GM18526 (cell line): ENCODE results near the gene DLGAP5.
A peak's percentile ranks its signal among the peaks of the same experiment; 100 is the strongest.

Experiments used
- POLR2A ChIP-seq: IDR thresholded peaks from 3 replicates; pipeline ENCODE4 v1.6.1; 2011; ENCODE audit not compliant: insufficient read length; ENCODE audit errors: extremely low read depth

Gene DLGAP5, protein sequence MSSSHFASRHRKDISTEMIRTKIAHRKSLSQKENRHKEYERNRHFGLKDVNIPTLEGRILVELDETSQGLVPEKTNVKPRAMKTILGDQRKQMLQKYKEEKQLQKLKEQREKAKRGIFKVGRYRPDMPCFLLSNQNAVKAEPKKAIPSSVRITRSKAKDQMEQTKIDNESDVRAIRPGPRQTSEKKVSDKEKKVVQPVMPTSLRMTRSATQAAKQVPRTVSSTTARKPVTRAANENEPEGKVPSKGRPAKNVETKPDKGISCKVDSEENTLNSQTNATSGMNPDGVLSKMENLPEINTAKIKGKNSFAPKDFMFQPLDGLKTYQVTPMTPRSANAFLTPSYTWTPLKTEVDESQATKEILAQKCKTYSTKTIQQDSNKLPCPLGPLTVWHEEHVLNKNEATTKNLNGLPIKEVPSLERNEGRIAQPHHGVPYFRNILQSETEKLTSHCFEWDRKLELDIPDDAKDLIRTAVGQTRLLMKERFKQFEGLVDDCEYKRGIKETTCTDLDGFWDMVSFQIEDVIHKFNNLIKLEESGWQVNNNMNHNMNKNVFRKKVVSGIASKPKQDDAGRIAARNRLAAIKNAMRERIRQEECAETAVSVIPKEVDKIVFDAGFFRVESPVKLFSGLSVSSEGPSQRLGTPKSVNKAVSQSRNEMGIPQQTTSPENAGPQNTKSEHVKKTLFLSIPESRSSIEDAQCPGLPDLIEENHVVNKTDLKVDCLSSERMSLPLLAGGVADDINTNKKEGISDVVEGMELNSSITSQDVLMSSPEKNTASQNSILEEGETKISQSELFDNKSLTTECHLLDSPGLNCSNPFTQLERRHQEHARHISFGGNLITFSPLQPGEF

DNA sequence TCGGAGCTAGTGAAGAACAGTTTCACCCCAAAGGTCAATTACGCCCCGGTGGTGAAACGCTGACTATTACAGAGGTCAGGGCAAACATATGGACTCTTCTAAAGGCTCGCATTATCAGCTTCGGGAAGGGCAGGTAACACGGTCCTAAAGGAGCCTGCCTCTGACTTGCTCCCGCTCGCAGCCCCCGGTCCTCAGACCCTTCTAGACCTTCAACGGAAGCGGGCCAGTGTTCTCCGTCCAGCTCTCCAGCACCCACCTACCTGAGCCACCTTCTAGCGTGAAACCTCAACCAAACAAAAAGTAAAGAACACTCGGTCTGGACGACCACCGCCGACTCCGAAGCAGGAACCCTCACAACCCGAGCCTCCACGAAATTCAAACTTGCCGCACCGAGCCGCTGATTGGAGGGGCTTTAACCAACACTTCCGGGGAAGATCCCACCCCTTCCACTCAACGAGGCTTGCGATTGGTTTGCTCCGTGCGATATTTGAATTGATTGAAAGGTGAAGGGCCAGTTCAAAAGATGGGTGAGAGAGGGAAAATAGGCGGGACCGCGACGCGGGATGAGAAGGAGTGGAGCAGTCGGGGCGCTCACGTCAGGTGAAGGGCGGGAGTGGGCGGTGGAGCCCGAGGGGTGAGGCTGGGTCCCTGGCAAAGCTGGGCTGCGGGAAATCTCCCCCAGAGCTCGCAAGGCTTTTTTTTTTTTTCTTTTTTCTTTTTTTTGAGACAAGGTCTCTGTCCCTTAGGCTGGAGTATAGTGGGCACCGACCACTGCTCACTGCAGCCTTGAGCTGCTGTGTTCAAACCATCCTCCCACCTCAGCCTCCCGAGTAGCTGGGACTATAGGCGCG lies at the start of gene DLGAP5:
DLGAP5 (minus strand) TSS at position 383 of the 851 bp plus-strand sequence. CDS start 2,406 bp downstream, outside the sequence.
- peak; percentile 69 for TF ChIP-seq POLR2A

GRCh38 chr14:55240526-55241178 lies 49.3 kb upstream of the DLGAP5 start:
- no peak for TF ChIP-seq POLR2A

- TF ChIP-seq POLR2A, result no peak
Measured at GRCh38 chr14:55239320-55239719, 47.9 kb upstream of the DLGAP5 start.

GRCh38 chr14:55238019-55238680 lies 46.8 kb upstream of the DLGAP5 start:
- TF ChIP-seq POLR2A, result no peak

GRCh38 chr14:55233591-55233990 lies 42.2 kb upstream of the DLGAP5 start:
- no peak for TF ChIP-seq POLR2A

GRCh38 chr14:55228261-55228660 lies 36.9 kb upstream of the DLGAP5 start:
- TF ChIP-seq POLR2A, result no peak

- TF ChIP-seq POLR2A, result no peak
Measured at GRCh38 chr14:55223364-55223763, 32.0 kb upstream of the DLGAP5 start.

GRCh38 chr14:55221968-55222367 lies 30.6 kb upstream of the DLGAP5 start:
- no peak for TF ChIP-seq POLR2A

DNA sequence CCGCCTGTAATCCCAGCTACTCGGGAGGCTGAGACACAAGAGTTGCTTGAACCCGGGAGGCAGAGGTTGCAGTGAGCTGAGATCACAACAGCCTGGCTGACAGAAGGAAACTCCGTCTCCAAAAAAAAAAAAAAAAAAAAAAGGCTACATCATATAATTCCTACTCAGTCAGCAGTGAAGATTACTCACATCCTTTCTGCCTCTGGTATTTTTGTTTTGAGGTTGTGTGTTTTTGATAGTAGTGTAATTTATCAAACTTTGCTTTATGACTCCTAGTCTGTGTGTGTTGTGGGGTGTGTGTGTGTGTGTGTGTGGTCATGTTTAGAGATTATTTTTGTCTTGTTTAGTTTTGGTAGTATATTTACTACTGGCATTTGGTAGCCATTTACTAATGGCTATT lies 29.8 kb upstream of the DLGAP5 start:
- no peak for TF ChIP-seq POLR2A

DNA sequence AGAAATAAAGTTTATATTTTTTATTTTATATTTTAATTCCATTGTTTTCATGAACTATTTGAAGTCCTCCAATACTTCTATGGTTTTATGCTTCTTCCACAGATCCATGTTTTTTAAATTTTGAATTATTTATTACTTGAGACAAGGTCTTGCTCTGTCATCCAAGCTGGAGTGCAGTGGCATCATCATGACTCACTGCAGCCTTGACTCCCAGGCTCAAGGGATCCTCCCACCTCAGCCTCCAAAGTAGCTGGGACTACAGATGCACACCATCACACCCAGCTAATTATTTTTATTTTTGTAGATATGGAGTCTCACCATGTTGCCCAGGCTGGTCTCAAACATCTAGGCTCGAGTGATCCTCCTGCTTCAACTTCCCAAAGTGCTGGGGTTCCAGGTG lies 28.8 kb upstream of the DLGAP5 start:
- TF ChIP-seq POLR2A, result no peak

- TF ChIP-seq POLR2A, result no peak
Measured at GRCh38 chr14:55212634-55213033, 21.2 kb upstream of the DLGAP5 start.

DNA sequence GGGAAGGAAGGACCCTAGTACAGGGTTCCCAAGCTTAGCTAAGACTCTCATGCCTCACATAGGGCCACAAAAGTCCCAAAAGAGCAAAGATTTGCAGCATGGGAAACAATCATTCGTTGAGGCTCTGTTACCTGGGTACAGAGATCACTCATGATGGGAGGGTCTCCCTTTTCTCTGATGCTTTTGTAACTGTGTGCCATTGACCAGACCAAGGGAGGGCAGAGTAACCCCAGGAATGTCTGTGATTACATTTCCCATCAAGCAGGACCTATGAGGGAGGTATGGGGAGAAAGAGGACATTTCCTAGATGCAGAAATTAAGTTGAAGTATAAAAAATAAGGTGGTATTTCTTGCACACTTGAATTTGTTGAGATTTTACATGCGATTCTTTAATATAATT lies 16.4 kb upstream of the DLGAP5 start:
- no peak for TF ChIP-seq POLR2A

DNA sequence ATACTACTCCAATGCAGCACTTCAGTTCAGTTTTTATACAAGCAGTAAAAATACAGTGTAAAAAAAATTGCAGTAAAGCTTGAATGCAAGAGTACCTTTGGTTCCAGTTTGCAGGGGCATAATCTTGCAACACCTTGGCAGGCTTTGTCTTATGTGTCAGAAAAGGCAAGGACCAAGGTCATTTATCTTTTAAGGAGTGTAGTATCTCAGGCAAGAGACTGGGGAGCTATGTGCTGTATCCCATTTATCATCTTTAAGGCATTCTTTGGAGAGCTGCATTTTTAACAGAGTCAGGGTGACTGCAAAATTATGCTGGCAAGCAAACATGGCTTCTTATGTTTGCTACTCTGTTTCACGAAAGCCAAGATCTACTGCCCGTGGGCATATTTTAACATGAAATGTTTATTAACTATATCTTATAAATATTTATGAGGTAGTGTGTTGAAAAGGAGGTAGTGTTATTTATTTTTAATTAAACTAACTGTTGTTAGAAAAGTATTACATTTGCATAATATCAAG lies 14.8 kb upstream of the DLGAP5 start:
- no peak for TF ChIP-seq POLR2A
